HCT116 (cell line): ENCODE results near the gene UBE2F. TPM values are rescaled to one million over a fixed set of nuclear protein-coding genes. Genes with fewer than 3 reads are reported as not detected.
A peak's percentile ranks its signal among the peaks of the same experiment; 100 is the strongest.

Experiments
- ATAC-seq: fragments of 200-7000 bp; cut with Tn5 transposase; 2 replicates; pipeline ENCODE4 v1.9.1; 2020; ENCODE audit warnings: mild to moderate bottlenecking, moderate library complexity
- BruUV-seq: library from RNA; stranded (reverse); fragments of 400-500 nt; replicated peaks from 2 replicates; lab custom pipeline; 2021; lab: Mats Ljungman, UMichigan
- CTCF ChIA-PET: fragments of 300-600 bp; sonication (Branson Sonifier 250); formaldehyde crosslinking; loops from one replicate; lab custom pipeline; 2021; ENCODE audit warnings: antibody characterized with exemption; lab: Charles Lee
- POLR2A ChIA-PET: fragments of 300-600, 350-600 bp; sonication (Branson Sonifier 250); formaldehyde crosslinking; loops from one replicate; lab custom pipeline; 2021; ENCODE audit warnings: antibody characterized with exemption; lab: Charles Lee
- RAD21 ChIA-PET, 2 experiments: fragments of 300-600 bp; sonication (Branson Sonifier 250); formaldehyde crosslinking; loops; one replicate each; lab custom pipeline; 2023; ENCODE audit warnings: low total read pairs in 2 of 2; ENCODE audit not compliant: uncharacterized antibody in 2 of 2, unreplicated experiment in 2 of 2, low non-redundant PET in 1 of 2; lab: Charles Lee
- DNase-seq: peaks from one replicate; pipeline ENCODE4 v3.0.0-alpha.2; 2010; ENCODE audit warnings: low read depth, low spot score
- H2AFZ ChIP-seq: fragments of 200-600 bp; shearing (Covaris generic), sonication (generic); 2 replicates; pipeline ENCODE4 v1.6.1; 2017; ENCODE audit warnings: low read depth, mixed run types, mixed read lengths, antibody characterized with exemption, low read length; ENCODE audit not compliant: poor library complexity, severe bottlenecking
- H3K27ac ChIP-seq: 2 replicates; pipeline ENCODE4 v1.5.1; 2012; ENCODE audit warnings: low read depth, low read length
- H3K27me3 ChIP-seq: fragments of 200-600 bp; sonication (generic); 2 replicates; pipeline ENCODE4 v1.6.1; 2016; ENCODE audit warnings: mixed run types, low read length, mixed read lengths; ENCODE audit not compliant: insufficient read depth
- H3K36me3 ChIP-seq, 2 experiments: fragments of 200-500 bp in 1 of 2; fragments of 200-600 bp in 1 of 2; sonication (Bioruptor generic) in 1 of 2; sonication (generic) in 1 of 2; 2 replicates each; pipeline versions ENCODE4 v1.5.1 to v1.6.1; 2014 to 2016; ENCODE audit warnings: low read length in 2 of 2, inconsistent platforms in 1 of 2, mixed read lengths in 1 of 2, mixed run types in 1 of 2; ENCODE audit not compliant: insufficient read depth in 2 of 2, control insufficient read depth in 1 of 2
- H3K4me1 ChIP-seq, 2 experiments: fragments of 200-600 bp in 1 of 2; sonication (generic) in 1 of 2; 2 replicates each; pipeline versions ENCODE4 v1.5.1 to v1.6.1; 2012 to 2017; ENCODE audit warnings: low read length in 2 of 2, inconsistent platforms in 1 of 2, mild to moderate bottlenecking in 1 of 2, mixed read lengths in 1 of 2, mixed run types in 1 of 2, moderate library complexity in 1 of 2; ENCODE audit not compliant: insufficient read depth in 2 of 2, control insufficient read depth in 1 of 2
- H3K4me2 ChIP-seq: fragments of 200-600 bp; sonication (generic); 2 replicates; pipeline ENCODE4 v1.6.1; 2017; ENCODE audit warnings: mixed run types, low read length, mixed read lengths
- H3K4me3 ChIP-seq, 2 experiments: fragments of 200-600 bp in 1 of 2; sonication (generic) in 1 of 2; replicated peaks in 1 of 2; 2 replicates each; pipeline ENCODE4 v1.5.1; 2011 to 2016; ENCODE audit warnings: low read length in 2 of 2, control low read depth in 1 of 2, low read depth in 1 of 2, mild to moderate bottlenecking in 1 of 2, mixed read lengths in 1 of 2, mixed run types in 1 of 2
- H3K79me2 ChIP-seq: fragments of 200-600 bp; sonication (generic); 2 replicates; pipeline ENCODE4 v1.6.1; 2017; ENCODE audit warnings: mild to moderate bottlenecking, mixed run types, low read length, moderate library complexity, mixed read lengths; ENCODE audit not compliant: insufficient read depth
- H3K9ac ChIP-seq: fragments of 200-600 bp; sonication (generic); 2 replicates; pipeline ENCODE4 v1.6.1; 2016; ENCODE audit warnings: low read length, mixed read lengths
- H3K9me2 ChIP-seq: fragments of 200-600 bp; sonication (generic), shearing (Covaris generic); 2 replicates; pipeline ENCODE4 v1.6.1; 2017; ENCODE audit warnings: mixed run types, mild to moderate bottlenecking, moderate library complexity; ENCODE audit not compliant: insufficient read depth
- H3K9me3 ChIP-seq, 2 experiments: fragments of 200-500 bp in 1 of 2; fragments of 200-600 bp in 1 of 2; sonication (Bioruptor generic) in 1 of 2; sonication (generic) in 1 of 2; 2 replicates each; pipeline ENCODE4 v1.6.1; 2014 to 2017; ENCODE audit warnings: low read length in 2 of 2, mixed read lengths in 2 of 2, inconsistent platforms in 1 of 2, low read depth in 1 of 2, mild to moderate bottlenecking in 1 of 2, mixed run types in 1 of 2, moderate library complexity in 1 of 2; ENCODE audit not compliant: control insufficient read depth in 1 of 2, insufficient read depth in 1 of 2
- H4K20me1 ChIP-seq: fragments of 200-600 bp; sonication (generic), shearing (Covaris generic); 2 replicates; pipeline ENCODE4 v1.6.1; 2017; ENCODE audit warnings: mixed run types, mild to moderate bottlenecking, moderate library complexity; ENCODE audit not compliant: insufficient read depth
- SP1 ChIP-seq: IDR thresholded peaks from 2 replicates; pipeline ENCODE4 v1.6.1; 2012; ENCODE audit warnings: low read depth
- SRF ChIP-seq: IDR thresholded peaks from 2 replicates; pipeline ENCODE4 v1.6.1; 2012; ENCODE audit warnings: low read depth
- ZFX ChIP-seq: fragments of 450-650 bp; IDR thresholded peaks from 2 replicates; pipeline ENCODE4 v1.6.1; 2017
- intact Hi-C: fragments of 100-400 bp; cut with micrococcal nuclease; formaldehyde crosslinking; loops from 2 replicates; pipeline ENCODE4 v1.10.0; 2022
- total RNA-seq: library from RNA; stranded (reverse); gene quantifications from one replicate; pipeline ENCODE4 v1.2.1, GENCODE V29; 2021; ENCODE audit not compliant: unreplicated experiment
- TF ChIP-seq, protein P1 (sequence below): IDR thresholded peaks from 2 replicates; pipeline ENCODE4 v1.6.1; 2012
- TF ChIP-seq, protein P2 (sequence below), 3 experiments: fragments of 200-600 bp in 1 of 3; sonication (generic) in 1 of 3; IDR thresholded peaks in 2 of 3; conservative IDR thresholded peaks in 1 of 3; 2 replicates each; pipeline ENCODE4 v1.5.1; 2012 to 2017; ENCODE audit warnings: low read depth in 2 of 3, low read length in 2 of 3, antibody characterized with exemption in 1 of 3, borderline replicate concordance in 1 of 3, control low read depth in 1 of 3, mild to moderate bottlenecking in 1 of 3, mixed read lengths in 1 of 3, mixed run types in 1 of 3, moderate library complexity in 1 of 3; ENCODE audit not compliant: insufficient read depth in 1 of 3

The UBE2F gene
- total RNA-seq, 1 experiment from 2014 or later, result 32.8 TPM

DNA sequence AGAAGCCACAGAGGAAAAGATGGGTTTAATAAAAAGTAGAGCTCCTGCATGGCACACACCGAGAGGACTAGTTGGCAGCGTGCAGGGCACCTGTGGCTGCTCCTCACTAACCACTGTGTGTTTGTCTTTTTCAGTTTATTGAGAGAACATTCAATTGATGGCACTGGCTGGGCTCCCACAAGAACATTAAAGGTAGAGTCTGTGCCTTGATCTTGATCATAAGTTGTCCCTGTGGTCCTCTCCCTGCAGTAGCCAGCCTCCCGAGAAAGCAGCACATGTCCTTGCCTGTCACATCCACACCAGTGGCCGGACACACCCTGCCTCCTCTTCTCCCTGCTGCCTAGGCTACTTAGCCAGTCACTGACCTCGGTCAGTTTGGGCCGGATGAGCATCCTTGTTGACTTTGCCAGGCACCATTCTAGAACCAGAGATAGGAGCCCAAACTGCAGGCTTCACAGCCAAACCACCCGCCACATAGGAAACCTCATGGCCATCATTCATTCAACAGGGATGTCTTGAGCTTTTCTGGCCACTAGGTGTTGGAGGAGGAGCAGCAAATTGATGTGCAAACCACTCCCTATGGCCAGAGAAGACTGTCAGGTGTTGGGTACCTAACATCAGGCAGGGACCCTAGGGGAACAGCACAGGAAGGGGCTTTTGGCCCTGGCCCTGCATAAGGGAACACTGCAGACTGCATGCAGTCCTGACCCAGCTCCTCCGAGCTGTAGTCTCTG, 63.8 kb downstream of the UBE2F start:
- no peak for TF ChIP-seq SP1
- TF ChIP-seq, protein P1, sequence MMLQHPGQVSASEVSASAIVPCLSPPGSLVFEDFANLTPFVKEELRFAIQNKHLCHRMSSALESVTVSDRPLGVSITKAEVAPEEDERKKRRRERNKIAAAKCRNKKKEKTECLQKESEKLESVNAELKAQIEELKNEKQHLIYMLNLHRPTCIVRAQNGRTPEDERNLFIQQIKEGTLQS, result no peak
- TF ChIP-seq, protein P2, sequence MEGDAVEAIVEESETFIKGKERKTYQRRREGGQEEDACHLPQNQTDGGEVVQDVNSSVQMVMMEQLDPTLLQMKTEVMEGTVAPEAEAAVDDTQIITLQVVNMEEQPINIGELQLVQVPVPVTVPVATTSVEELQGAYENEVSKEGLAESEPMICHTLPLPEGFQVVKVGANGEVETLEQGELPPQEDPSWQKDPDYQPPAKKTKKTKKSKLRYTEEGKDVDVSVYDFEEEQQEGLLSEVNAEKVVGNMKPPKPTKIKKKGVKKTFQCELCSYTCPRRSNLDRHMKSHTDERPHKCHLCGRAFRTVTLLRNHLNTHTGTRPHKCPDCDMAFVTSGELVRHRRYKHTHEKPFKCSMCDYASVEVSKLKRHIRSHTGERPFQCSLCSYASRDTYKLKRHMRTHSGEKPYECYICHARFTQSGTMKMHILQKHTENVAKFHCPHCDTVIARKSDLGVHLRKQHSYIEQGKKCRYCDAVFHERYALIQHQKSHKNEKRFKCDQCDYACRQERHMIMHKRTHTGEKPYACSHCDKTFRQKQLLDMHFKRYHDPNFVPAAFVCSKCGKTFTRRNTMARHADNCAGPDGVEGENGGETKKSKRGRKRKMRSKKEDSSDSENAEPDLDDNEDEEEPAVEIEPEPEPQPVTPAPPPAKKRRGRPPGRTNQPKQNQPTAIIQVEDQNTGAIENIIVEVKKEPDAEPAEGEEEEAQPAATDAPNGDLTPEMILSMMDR (IDR thresholded peaks at IDR 0.05 in 2 of 3, conservative IDR thresholded peaks at IDR 0.05 in 1 of 3; ENCODE audit: borderline replicate concordance in 1 of 3, insufficient read depth in 1 of 3, low read depth in 2 of 3, low read length in 2 of 3), result peak in 2 of 3 experiments; percentile 15 to 29; a peak in 2 of 6 replicates
- BruUV-seq, result no TSS peak
- Histone ChIP-seq H2AFZ (no peak overlapping the region), H3K4me2 (no peak overlapping the region), H3K9ac (no peak overlapping the region), H3K9me3 (no peaks in the 10 kb centered on the region), H3K4me1 (no peaks in the 10 kb centered on the region), H3K4me3 (no peak overlapping the region), H3K27me3 (no peaks in the 10 kb centered on the region), H3K9me2 (no peaks in the 10 kb centered on the region), H4K20me1 (no peaks in the 10 kb centered on the region), H3K79me2 (no peaks in the 10 kb centered on the region), H3K36me3 (peaks cover 0 to 6% of the 10 kb centered on the region in 2 experiments; a peak in 1 of 4 replicates), H3K27ac (no peak overlapping the region)
- ChIA-PET POLR2A (no interaction called here), CTCF (no interaction called here), RAD21 (no interaction called here)
- peak; percentile 47; the same call in 1 of the 2 replicates for ATAC-seq
- intact Hi-C loops, result no loop called here
- no peak for DNase-seq

DNA sequence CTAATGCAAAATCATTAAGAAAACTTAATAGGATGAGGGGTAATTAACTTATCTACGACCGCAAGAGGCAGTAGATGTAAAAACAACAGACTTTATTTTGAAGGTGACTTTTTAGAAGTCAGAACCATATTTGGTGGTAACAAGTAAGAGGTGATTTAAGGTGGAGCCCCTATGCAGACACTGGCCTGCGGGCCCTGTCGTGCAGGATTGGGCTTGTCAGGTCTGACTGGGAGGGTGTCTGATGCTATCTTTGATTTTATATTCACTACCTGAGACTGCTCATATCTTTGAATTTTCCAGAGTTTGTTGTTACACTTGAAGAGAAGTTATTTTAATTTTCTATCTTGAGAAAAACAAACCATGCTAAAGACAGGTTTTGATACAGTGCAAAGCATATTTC, 64.9 kb downstream of the UBE2F start:
- no peak for ATAC-seq
- no peak overlapping the region for H3K27ac ChIP-seq
- DNase-seq, result no peak

More for the DNA sequence above, 64.9 kb downstream of the UBE2F start:
- POLR2A ChIA-PET, result no interaction called here
- TF ChIP-seq, protein P2 (IDR thresholded peaks at IDR 0.05 in 2 of 3, conservative IDR thresholded peaks at IDR 0.05 in 1 of 3; ENCODE audit: borderline replicate concordance in 1 of 3, insufficient read depth in 1 of 3, low read depth in 2 of 3, low read length in 2 of 3), result no peak
- TF ChIP-seq, protein P1, result no peak
- TF ChIP-seq ZFX (no peak), SRF (no peak)
- Histone ChIP-seq H3K9ac (no peak overlapping the region), H3K27me3 (no peaks in the 10 kb centered on the region), H3K79me2 (no peaks in the 10 kb centered on the region), H4K20me1 (no peaks in the 10 kb centered on the region), H3K9me3 (no peaks in the 10 kb centered on the region), H3K36me3 (peaks cover 0 to 6% of the 10 kb centered on the region in 2 experiments; a peak in 1 of 4 replicates), H3K4me3 (no peak overlapping the region), H2AFZ (no peak overlapping the region), H3K9me2 (no peaks in the 10 kb centered on the region), H3K4me1 (no peaks in the 10 kb centered on the region), H3K4me2 (no peak overlapping the region)
- RAD21 ChIA-PET, result no interaction called here
- CTCF ChIA-PET, result no interaction called here
- intact Hi-C loops, result no loop called here
- BruUV-seq, result no TSS peak
